Stomach (tissue), 9 donors: ENCODE measurements around the gene ARL5C. TPM values are rescaled to one million over a fixed set of nuclear protein-coding genes. Genes with fewer than 3 reads are reported as not detected.
A peak's percentile ranks its signal among the peaks of the same experiment; 100 is the strongest.

Source experiments
- DNase-seq, 2 donors: peaks; one replicate each; pipeline versions ENCODE4 v3.0.0 to v3.0.0-alpha.2; 2013 to 2019
- H3K27ac ChIP-seq, 5 donors: fragments of 200-600 bp in 4 of 5; sonication (generic) in 4 of 5; one replicate each; pipeline ENCODE4 v1.5.1; 2013 to 2019; ENCODE audit warnings: mild to moderate bottlenecking in 1 of 5, moderate library complexity in 1 of 5
- H3K27me3 ChIP-seq, 3 donors: fragments of 200-600 bp; sonication (generic); one replicate each; pipeline ENCODE4 v1.5.1; 2017 to 2019; ENCODE audit warnings: mixed run types in 1 of 3
- H3K36me3 ChIP-seq, 4 donors: fragments of 200-600 bp; sonication (generic); 1 replicate in 3 of 4; 2 replicates in 1 of 4; pipeline ENCODE4 v1.5.1; 2016 to 2019
- H3K4me1 ChIP-seq, 4 donors: fragments of 200-600 bp; sonication (generic); one replicate each; pipeline ENCODE4 v1.5.1; 2016 to 2019
- H3K4me3 ChIP-seq, 4 donors: fragments of 200-600 bp; sonication (generic) in 3 of 4; one replicate each; pipeline ENCODE4 v1.5.1; 2016 to 2019; ENCODE audit warnings: mild to moderate bottlenecking in 1 of 4
- H3K9me3 ChIP-seq, 4 donors: fragments of 200-600 bp; sonication (generic); one replicate each; pipeline ENCODE4 v1.5.1; 2016 to 2019
- CTCF ChIP-seq, 7 experiments: fragments of 450-650 bp in 4 of 7; fragments of 200-600 bp in 3 of 7; sonication (generic) in 3 of 7; IDR thresholded peaks; one replicate each; pipeline ENCODE4 v1.5.1; 2016 to 2019; ENCODE audit warnings: antibody characterized with exemption in 7 of 7, control low read depth in 2 of 7, mild to moderate bottlenecking in 1 of 7
- EP300 ChIP-seq: sonication (generic); formaldehyde crosslinking; IDR thresholded peaks from one replicate; pipeline ENCODE4 v1.6.1; 2017; ENCODE audit warnings: antibody characterized with exemption
- POLR2A ChIP-seq, 4 donors: fragments of 450-650 bp; IDR thresholded peaks; one replicate each; pipeline ENCODE4 v1.6.1; 2016; ENCODE audit warnings: antibody characterized with exemption in 4 of 4, control low read depth in 2 of 4, mild to moderate bottlenecking in 1 of 4, moderate library complexity in 1 of 4
- POLR2AphosphoS5 ChIP-seq, 3 donors: sonication (generic); formaldehyde crosslinking; IDR thresholded peaks; one replicate each; pipeline ENCODE4 v1.6.1; 2016; ENCODE audit warnings: antibody characterized with exemption in 3 of 3
- WGBS, 5 donors: extraction: QIAGEN DNeasy Blood & Tissue Kit in 3 of 5; methylation state at CpG; one replicate each; pipeline versions ENCODE4 v1.1.5 to v1.1.7; 2013 to 2018; 5-methylcytosine and 5-hydroxymethylcytosine counted together
- intact Hi-C: fragments of 100-400 bp; cut with DNase I; formaldehyde crosslinking; loops from one replicate; pipeline ENCODE4 v1.15.1; 2023; ENCODE audit warnings: low total_unique reads
- polyA plus RNA-seq, 3 donors: library from polyadenylated mRNA; stranded (reverse); fragments of 200-250 nt; gene quantifications; one replicate each; pipeline ENCODE4 v1.2.3, GENCODE V29; 2013
- total RNA-seq, 5 donors: library from RNA; depleted of rRNA; stranded (reverse); fragments of >200 nt; gene quantifications; one replicate each; pipeline versions ENCODE4 v1.1.0 to v1.2.3, GENCODE V29; 2014 to 2016
- donor health status: healthy with polysubstance abuse.
- donor health status: Bipolar disorder and iron deficiency.
- donor health status: healthy.

The ARL5C gene
- total and polyA plus RNA-seq, 8 donors: not detected

- H3K36me3 ChIP-seq: peaks cover 21 to 22% (median 22%) of the 10 kb centered on the region in 4 donors
- no peaks in the 10 kb centered on the region for H3K9me3 ChIP-seq
- peaks cover 0 to 31% (median 10%) of the 10 kb centered on the region in 3 donors for H3K27me3 ChIP-seq
- no peak overlapping the region for H3K27ac ChIP-seq
- H3K4me1 ChIP-seq: peaks cover 15 to 29% (median 25%) of the 10 kb centered on the region in 4 donors
- no peak overlapping the region for H3K4me3 ChIP-seq
- no peak for DNase-seq
- no peak for TF ChIP-seq POLR2AphosphoS5 (IDR thresholded peaks at IDR 0.05)
- no peak for TF ChIP-seq POLR2A (IDR thresholded peaks at IDR 0.05)
- no peak for TF ChIP-seq EP300
- no peak for TF ChIP-seq CTCF (IDR thresholded peaks at IDR 0.05)
- WGBS, 5 donors: 52 to 69% (median 66%) methylated on average over 3 to 7 of the region's 7 CpGs
- intact Hi-C loops: loop anchor here (5.0 kb wide), 1 partner anchor 34 kb away; no protein-coding TSS in a partner anchor
These were observed 42.2 kb upstream of the ARL5C start for GRCh38 chr17:39208136-39208535.

- Histone ChIP-seq H3K36me3 (peaks cover 40 to 43% (median 41%) of the 10 kb centered on the region in 4 donors), H3K9me3 (no peaks in the 10 kb centered on the region), H3K4me1 (peaks cover 25 to 48% (median 37%) of the 10 kb centered on the region in 4 donors), H3K4me3 (no peak overlapping the region), H3K27ac (no peak overlapping the region), H3K27me3 (peaks cover 0 to 10% (median 7%) of the 10 kb centered on the region in 3 donors)
- WGBS, 5 donors: 76 to 87% (median 84%) methylated on average over 3 of the region's 3 CpGs
- intact Hi-C loops: loop anchor here (5.0 kb wide), 1 partner anchor 37 kb away; no protein-coding TSS in a partner anchor
- DNase-seq: no peak
- TF ChIP-seq POLR2A (IDR thresholded peaks at IDR 0.05) (no peak), POLR2AphosphoS5 (IDR thresholded peaks at IDR 0.05) (no peak), EP300 (no peak), CTCF (IDR thresholded peaks at IDR 0.05) (no peak)
These were observed 39.2 kb upstream of the ARL5C start for GRCh38 chr17:39205112-39205526.

GRCh38 chr17:39204245-39204644 lies 38.3 kb upstream of the ARL5C start:
- Histone ChIP-seq H3K27ac (no peak overlapping the region), H3K27me3 (peaks cover 0 to 2% (median 0%) of the 10 kb centered on the region in 3 donors), H3K36me3 (peaks cover 40 to 43% (median 41%) of the 10 kb centered on the region in 4 donors), H3K4me3 (no peak overlapping the region), H3K4me1 (peaks cover 17 to 43% (median 30%) of the 10 kb centered on the region in 4 donors), H3K9me3 (no peaks in the 10 kb centered on the region)
- DNase-seq: no peak
- intact Hi-C loops: no loop called here
- WGBS, 5 donors: 82 to 92% (median 87%) methylated on average over 8 of the region's 8 CpGs
- TF ChIP-seq EP300 (no peak), POLR2A (IDR thresholded peaks at IDR 0.05) (no peak), POLR2AphosphoS5 (IDR thresholded peaks at IDR 0.05) (no peak), CTCF (IDR thresholded peaks at IDR 0.05) (no peak)

GRCh38 chr17:39200957-39201510 lies 35.1 kb upstream of the ARL5C start:
- no peak for DNase-seq
- Histone ChIP-seq H3K27me3 (no peaks in the 10 kb centered on the region), H3K4me3 (peak overlapping the region; percentile 82 to 92 (median 87)), H3K36me3 (peaks cover 40 to 43% (median 41%) of the 10 kb centered on the region in 4 donors), H3K27ac (peak overlapping the region in 4 of 5 donors; percentile 94 to 97 (median 96)), H3K9me3 (no peaks in the 10 kb centered on the region), H3K4me1 (peaks cover 32 to 61% (median 49%) of the 10 kb centered on the region in 4 donors)
- TF ChIP-seq POLR2A (IDR thresholded peaks at IDR 0.05) (no peak), EP300 (no peak), POLR2AphosphoS5 (IDR thresholded peaks at IDR 0.05) (no peak), CTCF (IDR thresholded peaks at IDR 0.05) (no peak)
- WGBS, 5 donors: 16 to 37% (median 27%) methylated on average over 11 of the region's 11 CpGs
- intact Hi-C loops: no loop called here
